Large intestine (tissue), 3 donors: ENCODE results near the gene LGMN. TPM values are rescaled to one million over a fixed set of nuclear protein-coding genes. Genes with fewer than 3 reads are reported as not detected.

Experiments
- DNase-seq, 2 donors: peaks; one replicate each; pipeline versions ENCODE4 v3.0.0 to v3.0.0-alpha.2; 2013
- H3K27ac ChIP-seq: one replicate; pipeline ENCODE4 v1.5.1; 2013; ENCODE audit warnings: low read length
- H3K27me3 ChIP-seq: 2 replicates; pipeline ENCODE4 v1.6.1; 2013; ENCODE audit warnings: low read length; ENCODE audit not compliant: control insufficient read depth, insufficient read depth
- H3K36me3 ChIP-seq: 2 replicates; pipeline ENCODE4 v1.6.1; 2013; ENCODE audit warnings: low read length; ENCODE audit not compliant: control insufficient read depth, insufficient read depth
- H3K4me1 ChIP-seq: one replicate; pipeline ENCODE4 v1.6.1; 2013; ENCODE audit warnings: low read length; ENCODE audit not compliant: control insufficient read depth, insufficient read depth
- H3K4me3 ChIP-seq: one replicate; pipeline ENCODE4 v1.5.1; 2013; ENCODE audit warnings: low read length
- H3K9me3 ChIP-seq: one replicate; pipeline ENCODE4 v1.6.1; 2013; ENCODE audit warnings: mild to moderate bottlenecking, low read depth, low read length, moderate library complexity; ENCODE audit not compliant: control insufficient read depth
- WGBS: methylation state at CpG from one replicate; pipeline ENCODE4 v1.1.5; 2013; ENCODE audit warnings: low lambda C conversion rate; ENCODE audit not compliant: insufficient coverage; 5-methylcytosine and 5-hydroxymethylcytosine counted together
- polyA plus RNA-seq: library from polyadenylated mRNA; unstranded; fragments of 120-200 nt; gene quantifications from one replicate; pipeline ENCODE4 v1.2.1, GENCODE V29; 2013

The LGMN gene
- polyA plus RNA-seq, 1 donor = 269 TPM

- H3K27ac ChIP-seq = no peak overlapping the region
- DNase-seq = no peak
- H3K36me3 ChIP-seq = peaks cover 33% of the 10 kb centered on the region
- no peaks in the 10 kb centered on the region for H3K4me1 ChIP-seq
- H3K27me3 ChIP-seq = no peaks in the 10 kb centered on the region
- no CpG with 5 or more reads among the region's 10 CpGs for WGBS
- H3K9me3 ChIP-seq = no peaks in the 10 kb centered on the region
- H3K4me3 ChIP-seq = no peak overlapping the region
These were observed 46.6 kb downstream of the LGMN start for GRCh38 chr14:92701826-92702225.

GRCh38 chr14:92698393-92698792 lies 50.0 kb downstream of the LGMN start:
- Histone ChIP-seq H3K9me3 (peaks cover 4% of the 10 kb centered on the region), H3K27me3 (no peaks in the 10 kb centered on the region), H3K4me3 (no peak overlapping the region), H3K36me3 (peaks cover 1% of the 10 kb centered on the region), H3K27ac (no peak overlapping the region), H3K4me1 (no peaks in the 10 kb centered on the region)
- DNase-seq = no peak

- Histone ChIP-seq H3K27ac (no peak overlapping the region), H3K36me3 (no peaks in the 10 kb centered on the region), H3K4me3 (no peak overlapping the region), H3K9me3 (peaks cover 4% of the 10 kb centered on the region), H3K27me3 (no peaks in the 10 kb centered on the region), H3K4me1 (peaks cover 2% of the 10 kb centered on the region)
- no peak for DNase-seq
- 90% methylated on average over 3 of the region's 4 CpGs for WGBS
These were observed 52.1 kb downstream of the LGMN start for GRCh38 chr14:92696366-92696765.

- no peaks in the 10 kb centered on the region for H3K36me3 ChIP-seq
- peaks cover 2% of the 10 kb centered on the region for H3K4me1 ChIP-seq
- 100% methylated on average over 1 of the region's 1 CpG for WGBS
- DNase-seq = no peak
- no peak overlapping the region for H3K4me3 ChIP-seq
- peaks cover 4% of the 10 kb centered on the region for H3K9me3 ChIP-seq
- H3K27me3 ChIP-seq = no peaks in the 10 kb centered on the region
- no peak overlapping the region for H3K27ac ChIP-seq
These were observed 52.9 kb downstream of the LGMN start for GRCh38 chr14:92695562-92695961.

- WGBS = 60% methylated on average over 1 of the region's 5 CpGs
- no peak overlapping the region for H3K27ac ChIP-seq
- peaks cover 4% of the 10 kb centered on the region for H3K9me3 ChIP-seq
- no peak for DNase-seq
- no peak overlapping the region for H3K4me3 ChIP-seq
- no peaks in the 10 kb centered on the region for H3K27me3 ChIP-seq
- no peaks in the 10 kb centered on the region for H3K36me3 ChIP-seq
- H3K4me1 ChIP-seq = peaks cover 2% of the 10 kb centered on the region
These were observed 53.6 kb downstream of the LGMN start for GRCh38 chr14:92694807-92695206.

GRCh38 chr14:92693998-92694795 lies 54.2 kb downstream of the LGMN start:
- H3K4me3 ChIP-seq = no peak overlapping the region
- H3K27me3 ChIP-seq = no peaks in the 10 kb centered on the region
- H3K4me1 ChIP-seq = peaks cover 2% of the 10 kb centered on the region
- peak in 1 of 2 donors; percentile 32 for DNase-seq
- no peaks in the 10 kb centered on the region for H3K36me3 ChIP-seq
- peaks cover 4% of the 10 kb centered on the region for H3K9me3 ChIP-seq
- 60% methylated on average over 1 of the region's 18 CpGs for WGBS
- no peak overlapping the region for H3K27ac ChIP-seq

- peaks cover 4% of the 10 kb centered on the region for H3K9me3 ChIP-seq
- peaks cover 2% of the 10 kb centered on the region for H3K4me1 ChIP-seq
- peaks cover 3% of the 10 kb centered on the region for H3K27me3 ChIP-seq
- DNase-seq = peak in 1 of 2 donors; percentile 26
- no CpG with 5 or more reads among the region's 2 CpGs for WGBS
- no peak overlapping the region for H3K4me3 ChIP-seq
- no peaks in the 10 kb centered on the region for H3K36me3 ChIP-seq
- no peak overlapping the region for H3K27ac ChIP-seq
These were observed 55.6 kb downstream of the LGMN start for GRCh38 chr14:92692822-92693226.

GRCh38 chr14:92690171-92691011 lies 58.0 kb downstream of the LGMN start:
- no peak overlapping the region for H3K4me3 ChIP-seq
- peaks cover under 1% of the 10 kb centered on the region for H3K9me3 ChIP-seq
- H3K36me3 ChIP-seq = peaks cover 8% of the 10 kb centered on the region
- peaks cover 7% of the 10 kb centered on the region for H3K4me1 ChIP-seq
- DNase-seq = peak in 1 of 2 donors; percentile 41
- WGBS = no CpG with 5 or more reads among the region's 13 CpGs
- peaks cover 10% of the 10 kb centered on the region for H3K27me3 ChIP-seq
- no peak overlapping the region for H3K27ac ChIP-seq

GRCh38 chr14:92688434-92689375 lies 59.7 kb downstream of the LGMN start:
- no peak for DNase-seq

More at GRCh38 chr14:92688434-92689375, 59.7 kb downstream of the LGMN start:
- 70% methylated on average over 2 of the region's 30 CpGs for WGBS
- no peaks in the 10 kb centered on the region for H3K9me3 ChIP-seq
- peaks cover 10% of the 10 kb centered on the region for H3K27me3 ChIP-seq
- H3K27ac ChIP-seq = no peak overlapping the region
- peaks cover 12% of the 10 kb centered on the region for H3K36me3 ChIP-seq
- peaks cover 7% of the 10 kb centered on the region for H3K4me1 ChIP-seq
- no peak overlapping the region for H3K4me3 ChIP-seq
